Stimulated activated CD8-positive, alpha-beta memory T cell treated with anti-CD3 and anti-CD28 coated beads, Interleukin-12 subunit alpha, Interleukin-12 subunit beta, amount 100 ng/mL, for 1 hour (primary cell): Measurements from ENCODE around the gene TMEM132C.

ENCODE experiments used
- DNase-seq: peaks from one replicate; pipeline ENCODE4 v3.0.0-alpha.2; 2020; ENCODE audit warnings: low read depth

The TMEM132C gene

DNA sequence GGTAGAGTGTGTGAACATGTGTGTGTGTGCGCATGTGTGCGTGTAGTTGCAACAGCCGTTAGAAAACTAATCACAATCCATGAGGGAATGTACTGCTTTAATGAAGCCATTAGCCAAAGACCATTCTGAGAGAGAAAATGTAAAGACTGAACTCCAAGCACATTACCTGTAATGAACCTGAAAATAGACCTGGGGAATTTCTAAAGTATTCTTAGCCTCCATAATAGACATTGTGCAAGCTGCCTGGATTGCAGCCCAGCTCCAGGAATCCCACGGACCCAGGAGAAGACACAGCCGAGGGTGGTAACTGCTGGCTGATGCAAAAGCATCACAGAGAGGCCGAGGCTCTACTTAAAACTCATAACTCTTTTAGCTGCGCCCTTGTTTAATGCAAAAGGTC, 400.2 kb downstream of the TMEM132C start:
- DNase-seq = no peak

- no peak for DNase-seq
Observed at GRCh38 chr12:128671528-128672042, 404.6 kb downstream of the TMEM132C start.

DNA sequence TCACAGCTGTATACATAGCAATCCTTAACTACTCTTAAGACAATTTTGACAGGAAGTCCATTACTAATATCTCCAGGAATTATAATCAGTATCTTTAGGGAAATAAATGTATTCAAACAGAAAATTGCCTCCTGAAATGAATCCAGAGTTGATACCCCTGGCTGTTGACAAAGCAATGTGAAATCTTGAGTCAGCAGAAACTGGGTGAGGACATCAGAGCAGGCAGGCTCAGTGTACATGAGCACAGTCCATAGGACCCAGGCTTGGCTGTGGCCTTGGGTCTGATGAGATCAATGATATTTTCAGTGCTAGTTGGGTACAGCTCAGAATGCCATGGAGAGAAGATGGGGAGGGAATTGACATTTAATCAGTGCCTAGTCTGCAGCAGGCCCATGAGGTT, 405.5 kb downstream of the TMEM132C start:
- no peak for DNase-seq

- no peak for DNase-seq
Observed at GRCh38 chr12:128672893-128673292, 405.9 kb downstream of the TMEM132C start.

- DNase-seq = no peak
Observed at GRCh38 chr12:128675576-128675975, 408.6 kb downstream of the TMEM132C start.

DNA sequence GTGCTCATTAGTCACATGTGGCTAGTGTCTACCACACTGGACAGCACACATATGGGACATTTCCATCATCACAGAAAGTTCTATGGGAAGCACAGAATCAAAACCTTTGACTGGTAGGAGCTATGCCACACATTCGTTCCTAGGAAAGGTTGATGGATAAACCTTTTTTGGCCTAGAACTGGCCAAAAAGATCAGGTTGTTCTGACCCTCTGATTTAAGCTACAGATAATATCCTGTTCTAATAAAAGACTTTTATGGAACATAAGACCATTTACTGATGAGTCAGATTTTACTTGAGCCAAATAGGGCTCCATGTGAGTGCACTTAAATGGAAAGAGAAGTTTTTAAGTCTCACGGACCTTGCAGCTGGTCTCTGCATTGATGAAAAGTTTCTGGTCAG, 413.6 kb downstream of the TMEM132C start:
- no peak for DNase-seq

GRCh38 chr12:128682548-128683275, 415.7 kb downstream of the TMEM132C start:
- DNase-seq = no peak

DNA sequence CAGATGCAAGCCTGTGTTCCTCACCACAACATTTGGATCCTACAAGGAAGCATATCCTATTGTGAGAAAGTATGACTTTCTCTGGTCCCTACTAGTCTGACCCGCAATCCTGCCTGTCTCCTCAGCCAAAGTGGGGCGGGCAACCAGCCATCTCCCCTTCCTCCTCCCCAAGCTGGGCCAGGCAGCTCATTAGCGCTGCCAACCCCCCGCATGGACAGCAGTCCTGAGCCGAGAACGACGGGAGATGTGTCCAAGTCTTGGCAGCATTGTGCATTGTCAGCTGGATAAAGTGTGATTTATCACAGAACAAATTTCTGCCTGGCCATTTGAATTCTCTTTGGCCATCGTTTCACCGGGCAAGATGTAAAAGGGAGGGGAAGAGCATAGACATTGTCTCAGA, 417.4 kb downstream of the TMEM132C start:
- no peak for DNase-seq

GRCh38 chr12:128685903-128686475, 419.0 kb downstream of the TMEM132C start:
- no peak for DNase-seq

- DNase-seq = no peak
Observed at GRCh38 chr12:128687851-128688250, 420.9 kb downstream of the TMEM132C start.

- no peak for DNase-seq
Observed at GRCh38 chr12:128690641-128691040, 423.7 kb downstream of the TMEM132C start.

DNA sequence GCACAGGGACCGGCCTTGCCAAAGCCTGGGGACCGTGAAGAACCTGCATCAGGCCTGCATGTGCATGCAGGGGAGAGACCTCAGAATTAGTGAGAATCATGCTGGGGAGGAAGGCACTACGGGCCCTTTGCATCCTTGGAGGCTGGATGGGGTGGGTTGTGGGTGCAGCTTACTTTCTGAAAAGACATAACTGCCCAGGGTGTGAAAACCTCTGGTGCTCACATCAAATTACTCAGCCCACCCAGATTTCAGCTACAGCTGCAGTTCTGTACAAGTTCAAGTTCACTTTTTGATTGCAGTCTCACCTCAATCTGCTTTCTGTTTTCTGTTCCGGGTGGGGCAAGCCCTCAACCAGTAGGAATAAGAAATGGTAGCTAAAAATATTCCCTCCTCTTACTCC, 426.1 kb downstream of the TMEM132C start:
- no peak for DNase-seq

DNA sequence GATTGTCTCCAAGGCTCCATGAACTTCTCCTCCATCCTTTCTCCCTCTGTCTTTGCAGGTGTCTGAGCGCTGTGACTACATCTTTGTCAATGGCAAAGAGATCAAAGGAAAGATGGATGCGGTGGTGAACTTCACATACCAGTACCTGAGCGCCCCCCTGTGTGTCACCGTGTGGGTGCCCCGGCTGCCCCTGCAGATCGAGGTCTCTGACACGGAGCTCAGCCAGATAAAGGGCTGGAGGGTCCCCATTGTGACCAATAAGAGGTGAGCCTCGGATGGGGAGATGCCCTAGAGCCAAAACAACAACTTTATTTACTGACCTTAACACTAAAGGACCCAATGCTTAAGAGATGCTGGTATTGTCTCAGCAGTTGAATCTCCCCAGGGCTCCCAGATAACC, 426.8 kb downstream of the TMEM132C start:
- no peak for DNase-seq

DNA sequence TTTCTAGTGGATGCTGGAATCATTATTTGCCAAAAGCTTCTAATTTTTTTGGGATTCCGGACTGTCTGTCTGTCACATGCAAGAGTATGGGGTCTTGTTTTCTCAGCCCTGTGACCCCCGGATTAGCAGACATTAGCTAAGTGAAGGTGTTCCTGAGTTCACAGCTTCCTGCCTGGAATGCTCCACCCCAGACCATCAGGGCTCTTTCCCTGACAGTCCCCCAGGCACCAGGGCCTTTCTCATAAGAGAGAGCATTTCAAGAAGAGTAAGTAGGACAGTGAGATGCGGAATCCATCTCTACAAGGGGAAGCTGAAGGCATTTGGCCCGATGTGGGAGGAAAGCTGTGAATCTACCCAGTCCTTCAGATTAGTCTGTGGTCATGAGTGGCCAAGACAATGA, 427.5 kb downstream of the TMEM132C start:
- no peak for DNase-seq

- DNase-seq = no peak
Observed at GRCh38 chr12:128695697-128696096, 428.7 kb downstream of the TMEM132C start.

DNA sequence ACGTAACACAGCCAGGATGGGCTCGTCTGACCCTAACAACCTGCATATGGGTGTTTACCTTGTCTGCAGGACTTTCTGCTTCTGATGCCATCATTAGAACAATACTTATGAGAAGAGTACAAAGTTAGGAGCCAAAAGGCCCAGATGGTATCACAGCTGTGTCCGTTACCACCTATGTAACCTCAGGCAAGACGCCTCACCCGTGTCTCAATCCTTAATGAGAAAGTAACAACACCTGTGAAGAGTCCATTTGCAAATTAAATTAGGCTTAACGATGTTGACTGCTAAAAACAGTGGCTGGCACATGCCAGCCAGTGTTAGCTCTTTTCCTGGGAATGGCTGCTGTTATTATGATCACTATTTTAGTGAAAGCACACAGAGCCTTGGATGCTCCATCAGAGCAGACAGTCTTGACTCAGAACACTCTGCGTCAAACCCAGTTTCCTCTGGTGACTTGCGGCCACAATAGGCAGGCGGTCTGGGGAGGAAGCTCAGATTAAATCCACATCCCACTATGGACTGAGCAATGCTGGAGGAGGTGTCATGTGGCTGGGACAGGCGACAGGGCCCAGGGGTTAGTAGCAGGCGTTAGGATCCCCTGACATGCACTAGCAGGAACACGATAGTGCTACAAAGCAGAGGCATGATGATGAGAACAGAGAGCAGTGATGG, 431.5 kb downstream of the TMEM132C start:
- no peak for DNase-seq

DNA sequence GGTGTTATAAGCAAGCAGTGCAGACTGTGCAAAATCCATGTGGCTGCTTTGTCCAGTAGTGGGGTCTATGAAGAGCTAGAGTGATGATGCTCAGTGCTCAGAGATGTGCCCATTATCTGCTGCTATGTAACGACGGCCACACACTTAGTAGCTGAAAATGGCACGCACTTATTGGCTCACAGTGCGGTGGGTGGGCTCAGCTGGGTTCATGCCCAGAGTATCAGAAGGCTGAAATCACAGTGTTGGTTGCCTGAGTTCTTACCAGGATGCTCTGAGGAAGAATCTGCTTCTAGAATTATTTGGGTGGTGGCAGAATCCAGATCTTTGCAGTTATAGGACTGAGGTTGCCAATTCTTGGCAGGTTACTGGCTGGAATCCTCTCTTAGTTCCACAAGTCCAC, 432.1 kb downstream of the TMEM132C start:
- DNase-seq = no peak

- no peak for DNase-seq
Observed at GRCh38 chr12:128702371-128702770, 435.4 kb downstream of the TMEM132C start.

GRCh38 chr12:128705140-128705539, 438.2 kb downstream of the TMEM132C start:
- DNase-seq = no peak

GRCh38 chr12:128707488-128707887, 440.5 kb downstream of the TMEM132C start:
- DNase-seq = no peak

DNA sequence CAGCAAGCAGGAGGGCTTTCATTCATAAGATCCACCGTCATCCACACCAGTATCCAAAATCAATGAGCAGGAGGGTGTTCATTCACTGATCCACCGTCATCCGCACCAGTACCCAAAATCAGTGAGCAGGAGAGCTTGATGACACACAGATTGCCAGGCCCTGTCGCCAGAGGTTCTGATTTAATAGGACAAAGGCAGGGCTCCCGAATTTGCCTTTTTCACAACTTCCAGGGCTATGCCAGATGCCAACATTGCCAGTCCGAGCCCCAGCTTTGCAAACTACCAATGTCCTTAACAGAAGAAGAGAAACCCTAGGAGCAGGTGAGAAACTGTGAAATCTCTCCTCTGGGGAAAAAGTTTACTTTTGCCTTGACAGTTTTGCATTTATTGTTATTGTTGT, 441.8 kb downstream of the TMEM132C start:
- no peak for DNase-seq

DNA sequence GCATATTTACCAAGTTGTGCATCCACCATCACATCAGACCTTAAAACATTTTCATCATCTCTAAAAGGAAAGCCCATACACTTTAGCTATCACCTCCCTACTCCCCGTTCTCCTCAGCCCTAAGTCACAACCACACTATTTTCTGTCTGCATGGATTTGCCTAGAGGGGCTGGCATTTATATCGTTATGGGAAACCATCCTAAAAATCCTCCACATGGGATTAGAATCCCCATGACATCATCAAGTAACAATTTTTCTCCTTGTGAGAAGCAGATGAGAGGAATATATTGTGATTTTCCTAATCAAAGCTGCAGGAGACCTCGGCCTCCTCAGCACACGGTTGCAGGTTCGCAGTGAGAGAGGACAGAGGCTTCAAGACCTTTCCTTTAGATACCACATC, 442.7 kb downstream of the TMEM132C start:
- DNase-seq = no peak

DNA sequence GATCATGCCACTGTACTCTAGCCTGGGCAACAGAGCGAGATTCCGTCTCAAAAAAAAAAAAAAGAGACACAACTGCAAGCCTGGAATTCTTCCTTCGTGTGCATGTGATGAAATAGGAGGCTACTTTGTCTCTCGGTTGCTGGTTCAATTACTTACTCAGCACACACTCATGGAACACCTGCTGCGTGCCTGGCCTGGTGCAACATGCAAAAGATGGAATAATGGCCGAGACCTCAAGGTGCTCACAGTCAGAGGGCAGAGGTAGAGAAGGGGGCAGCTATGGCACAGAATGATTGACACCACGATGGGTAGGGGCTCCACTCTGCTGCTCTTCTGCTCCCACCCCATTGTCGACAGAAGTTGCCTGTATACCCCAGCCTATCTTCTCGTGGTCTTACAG, 444.5 kb downstream of the TMEM132C start:
- DNase-seq = no peak
